HG03175 (cell line): ENCODE measurements around the gene MAMSTR.
"Not testable (repeated sequence)": the region's sequence is repeated elsewhere in the genome, so short reads cannot be mapped to it uniquely, and the experiment has no call there.

Source experiments
- ATAC-seq: cut with Tn5 transposase; IDR thresholded peaks from one replicate; pipeline ENCODE4 v1.9.1; 2021; ENCODE audit warnings: mild to moderate bottlenecking, moderate library complexity; ENCODE audit not compliant: unreplicated experiment

MAMSTR gene, protein sequence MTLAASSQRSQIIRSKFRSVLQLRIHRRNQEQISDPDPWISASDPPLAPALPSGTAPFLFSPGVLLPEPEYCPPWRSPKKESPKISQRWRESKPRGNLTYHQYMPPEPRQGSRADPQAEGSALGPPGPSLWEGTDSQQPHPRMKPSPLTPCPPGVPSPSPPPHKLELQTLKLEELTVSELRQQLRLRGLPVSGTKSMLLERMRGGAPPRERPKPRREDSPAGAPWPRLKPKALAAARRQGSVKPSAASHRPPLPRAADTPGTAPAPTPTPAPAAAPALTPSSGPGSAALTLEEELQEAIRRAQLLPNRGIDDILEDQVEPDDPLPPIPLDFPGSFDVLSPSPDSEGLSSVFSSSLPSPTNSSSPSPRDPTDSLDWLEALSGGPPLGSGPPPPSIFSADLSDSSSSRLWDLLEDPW

DNA sequence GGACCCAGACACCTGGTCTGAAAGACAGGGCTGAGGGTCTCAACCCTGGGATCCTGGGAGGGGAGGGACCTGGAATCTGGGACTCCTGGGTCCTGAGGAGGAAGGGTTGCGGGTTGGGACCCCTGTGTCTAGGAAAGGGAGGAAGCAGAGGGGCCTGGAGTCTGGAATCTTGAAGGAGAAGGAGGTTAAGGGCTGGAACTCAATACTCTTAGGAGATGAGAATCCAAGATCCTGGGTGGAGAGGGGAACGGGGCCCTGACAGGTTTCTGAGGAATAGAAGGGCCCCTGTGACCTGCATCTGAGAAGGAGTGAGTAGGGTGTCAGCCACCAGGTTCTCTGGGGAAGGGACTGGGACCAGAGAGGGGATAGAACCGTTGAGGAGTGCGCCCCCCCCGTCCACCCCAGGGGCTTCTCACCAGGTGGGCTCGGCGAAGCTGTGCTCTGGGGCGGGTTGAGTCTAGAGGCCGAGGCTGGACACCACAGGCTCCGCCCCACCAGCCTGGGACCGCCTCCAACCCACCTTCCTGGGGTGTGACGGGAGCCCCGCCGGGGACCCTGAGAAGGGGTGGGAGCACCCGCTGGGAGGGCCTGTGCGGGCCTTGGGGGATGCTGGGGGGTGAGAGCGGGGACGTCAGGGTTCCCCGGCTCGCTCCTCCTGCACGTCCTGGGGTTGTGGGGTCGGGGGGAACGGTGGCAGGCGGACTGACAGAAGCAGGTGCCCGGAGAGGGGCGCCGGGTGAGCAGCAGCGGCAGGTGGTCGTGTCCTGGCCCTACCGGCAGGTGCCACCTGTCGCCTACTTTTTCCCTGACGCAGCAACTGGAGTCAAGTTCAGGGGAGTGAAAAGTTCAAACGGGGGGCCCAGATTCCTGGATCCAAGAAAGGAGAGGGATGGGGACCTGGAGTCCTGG, at the start of gene MAMSTR:
TSS of gene MAMSTR (minus strand) at position 463 of the 909 bp plus-strand sequence. CDS start 694 bp downstream, outside the sequence.
- ATAC-seq = no peak

DNA sequence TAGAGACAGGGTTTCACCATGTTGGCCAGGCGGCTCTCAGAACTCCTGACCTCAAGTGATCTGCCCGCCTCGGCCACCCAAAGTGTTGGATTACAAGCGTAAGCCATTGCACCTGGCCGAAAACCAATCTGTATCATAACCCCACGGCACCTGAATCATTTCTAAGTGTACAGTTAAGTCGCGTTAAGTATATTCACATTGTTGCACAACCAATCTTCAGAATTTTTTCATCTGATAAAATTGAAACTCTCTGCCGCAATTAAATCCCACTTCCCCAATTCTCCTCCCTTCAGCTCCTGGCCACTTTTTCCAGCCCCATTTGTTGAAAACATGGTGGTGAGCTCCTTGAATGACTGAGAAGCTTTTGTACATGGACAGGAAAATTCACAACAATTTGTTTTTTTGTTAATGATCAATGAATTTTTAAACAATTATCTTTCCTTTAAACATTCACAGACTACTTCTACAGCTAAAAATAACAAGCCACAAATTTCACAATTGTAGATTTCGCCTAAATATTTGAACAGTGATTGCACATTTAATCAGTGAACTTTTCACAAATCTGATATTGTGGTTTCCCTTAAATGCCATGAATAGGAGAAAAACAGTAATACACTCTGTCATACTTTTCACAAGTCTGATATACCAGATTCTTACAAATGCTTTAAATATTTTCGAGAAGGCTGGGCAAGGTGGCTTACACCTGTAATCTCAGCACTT, 49.6 kb upstream of the MAMSTR start:
- no peak for ATAC-seq

DNA sequence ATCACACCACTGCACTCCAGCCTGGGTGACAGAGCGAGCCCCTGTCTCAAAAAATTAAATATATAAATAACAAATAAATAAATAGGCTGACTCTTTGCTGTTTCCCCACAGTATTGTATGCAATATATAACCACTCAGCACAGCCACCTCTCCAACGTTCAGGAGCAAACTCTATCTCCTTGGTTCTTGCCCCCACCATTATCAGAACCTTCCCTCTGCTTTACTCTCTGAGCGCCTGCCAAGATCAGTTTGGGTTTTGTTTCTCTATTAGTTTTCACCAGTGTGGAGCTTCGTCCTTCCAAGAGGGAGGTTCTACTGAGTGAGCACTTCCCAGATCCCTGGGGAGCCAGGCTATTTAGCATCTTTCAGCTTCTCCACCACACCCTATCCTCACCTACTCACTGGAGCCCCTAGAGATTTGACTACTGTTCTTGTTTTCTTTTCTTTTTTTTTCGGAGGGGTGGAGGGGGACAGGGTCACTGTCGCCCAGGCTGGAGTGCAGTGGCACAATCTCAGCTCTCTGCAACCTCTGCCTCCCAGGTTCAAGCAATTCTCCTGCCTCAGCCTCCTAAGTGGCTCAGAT, 48.7 kb upstream of the MAMSTR start:
- not testable (repeated sequence) for ATAC-seq

DNA sequence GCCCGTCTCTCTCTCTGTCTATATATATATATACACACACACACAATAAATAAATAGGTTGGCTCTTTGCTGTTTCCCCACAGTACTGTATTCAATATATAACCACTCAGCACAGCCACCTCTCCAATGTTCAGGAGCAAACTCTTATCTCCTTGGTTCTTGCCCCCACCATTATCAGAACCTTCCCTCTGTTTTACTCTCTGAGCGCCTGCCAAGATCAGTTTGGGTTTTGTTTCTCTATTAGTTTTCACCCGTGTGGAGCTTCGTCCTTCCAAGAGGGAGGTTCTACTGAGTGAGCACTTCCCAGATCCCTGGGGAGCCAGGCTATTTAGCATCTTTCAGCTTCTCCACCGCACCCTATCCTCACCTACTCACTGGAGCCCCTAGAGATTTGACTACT, 46.3 kb upstream of the MAMSTR start:
- not testable (repeated sequence) for ATAC-seq

DNA sequence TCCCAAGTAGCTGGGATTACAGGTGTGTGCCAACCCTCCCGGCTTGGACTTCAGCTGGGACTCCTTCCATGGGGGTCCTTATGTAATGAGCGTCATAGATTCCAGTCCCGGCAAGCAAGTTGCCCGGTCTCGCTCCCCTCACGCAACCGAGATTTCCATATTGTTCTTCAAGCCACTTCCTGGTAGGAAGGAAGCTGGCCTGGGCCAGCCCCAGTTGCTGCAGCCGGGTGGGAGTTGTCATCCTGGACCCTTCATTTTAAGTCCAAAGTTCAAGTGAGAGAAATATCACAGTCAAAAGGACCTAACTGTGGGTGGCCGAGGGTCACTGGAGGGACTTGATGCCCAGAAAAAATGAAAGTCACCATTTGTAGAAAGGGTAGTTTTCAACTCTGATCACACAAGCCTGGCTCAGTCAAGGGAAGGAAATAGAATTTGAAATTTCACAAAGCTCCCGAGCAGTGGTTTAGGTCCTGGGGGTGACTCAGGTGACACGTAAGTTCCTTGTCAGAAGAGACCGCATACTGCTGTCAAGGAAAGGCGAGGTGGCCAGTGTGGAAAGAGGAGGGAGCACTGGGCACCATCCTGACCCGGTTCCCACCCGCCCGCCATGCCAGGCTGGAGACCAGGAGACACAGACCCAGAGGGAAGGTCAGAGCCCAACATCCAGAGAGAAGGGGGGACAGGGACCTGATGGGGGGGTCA, 41.1 kb upstream of the MAMSTR start:
- no peak for ATAC-seq

DNA sequence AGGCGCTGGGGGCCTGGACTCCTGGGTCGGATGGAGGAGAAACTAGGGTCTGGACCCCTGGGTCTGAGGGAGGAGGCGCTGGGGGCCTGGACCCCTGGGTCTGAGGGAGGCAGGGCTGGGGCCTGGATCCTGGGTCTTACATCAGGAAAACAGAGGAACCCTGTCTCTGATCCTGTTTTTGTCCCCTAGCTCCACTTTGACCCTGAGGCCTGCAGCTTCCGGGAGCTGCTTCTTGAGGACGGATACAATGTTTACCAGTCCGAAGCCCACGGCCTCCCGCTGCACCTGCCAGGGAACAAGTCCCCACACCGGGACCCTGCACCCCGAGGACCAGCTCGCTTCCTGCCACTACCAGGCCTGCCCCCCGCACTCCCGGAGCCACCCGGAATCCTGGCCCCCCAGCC, 38.2 kb upstream of the MAMSTR start:
- ATAC-seq = no peak

DNA sequence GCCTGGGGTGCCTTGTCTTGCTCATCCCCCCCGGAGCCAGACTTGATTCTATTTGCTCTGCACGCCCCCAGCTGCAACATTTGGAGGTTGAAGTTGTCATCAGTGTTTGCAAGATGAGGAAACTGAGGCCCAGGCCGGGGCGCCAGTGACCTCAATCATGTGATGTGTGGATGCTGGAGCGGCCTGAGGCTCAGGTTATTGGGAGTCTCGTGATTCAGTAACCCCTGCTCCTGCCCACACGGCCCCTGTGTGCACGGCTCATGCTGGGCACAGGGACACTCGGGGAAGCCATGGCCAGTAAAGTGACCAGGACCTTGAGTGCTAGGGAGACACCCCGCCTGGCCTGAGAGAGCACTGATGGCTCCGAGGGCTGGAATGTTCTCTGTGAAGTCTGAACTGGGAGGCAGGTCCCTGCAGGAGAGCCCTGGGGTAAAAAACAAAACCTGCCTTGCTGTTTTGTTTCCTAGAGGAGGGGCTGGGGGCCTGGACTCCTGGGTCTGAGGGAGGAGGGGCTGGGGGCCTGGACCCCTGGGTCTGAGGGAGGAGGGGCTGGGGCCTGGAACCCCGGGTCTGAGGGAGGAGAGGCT, 37.7 kb upstream of the MAMSTR start:
- no peak for ATAC-seq

DNA sequence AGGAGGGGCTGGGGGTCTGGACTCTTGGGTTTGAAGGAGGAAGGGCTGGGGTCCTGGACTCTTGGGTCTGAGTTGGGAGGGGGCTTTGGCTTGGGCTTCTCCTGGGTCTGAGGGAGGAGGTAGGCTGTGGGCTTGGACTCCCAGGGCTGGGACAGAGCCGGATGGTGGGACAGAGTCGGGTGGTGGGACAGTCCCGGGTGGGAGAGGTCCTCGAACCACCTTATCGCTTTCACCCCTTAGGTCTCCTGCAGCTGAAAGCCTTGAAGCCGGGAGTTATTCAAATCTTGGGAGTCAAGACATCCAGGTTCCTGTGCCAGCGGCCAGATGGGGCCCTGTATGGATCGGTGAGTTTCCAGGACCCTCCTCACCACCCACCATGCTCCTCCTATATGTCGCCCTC, 37.2 kb upstream of the MAMSTR start:
- ATAC-seq = no peak

DNA sequence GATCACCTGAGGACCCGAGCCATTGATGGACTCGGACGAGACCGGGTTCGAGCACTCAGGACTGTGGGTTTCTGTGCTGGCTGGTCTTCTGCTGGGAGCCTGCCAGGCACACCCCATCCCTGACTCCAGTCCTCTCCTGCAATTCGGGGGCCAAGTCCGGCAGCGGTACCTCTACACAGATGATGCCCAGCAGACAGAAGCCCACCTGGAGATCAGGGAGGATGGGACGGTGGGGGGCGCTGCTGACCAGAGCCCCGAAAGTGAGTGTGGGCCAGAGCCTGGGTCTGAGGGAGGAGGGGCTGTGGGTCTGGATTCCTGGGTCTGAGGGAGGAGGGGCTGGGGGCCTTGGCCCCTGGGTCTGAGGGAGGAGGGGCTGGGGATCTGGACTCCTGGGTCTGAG, 36.7 kb upstream of the MAMSTR start:
- no peak for ATAC-seq

DNA sequence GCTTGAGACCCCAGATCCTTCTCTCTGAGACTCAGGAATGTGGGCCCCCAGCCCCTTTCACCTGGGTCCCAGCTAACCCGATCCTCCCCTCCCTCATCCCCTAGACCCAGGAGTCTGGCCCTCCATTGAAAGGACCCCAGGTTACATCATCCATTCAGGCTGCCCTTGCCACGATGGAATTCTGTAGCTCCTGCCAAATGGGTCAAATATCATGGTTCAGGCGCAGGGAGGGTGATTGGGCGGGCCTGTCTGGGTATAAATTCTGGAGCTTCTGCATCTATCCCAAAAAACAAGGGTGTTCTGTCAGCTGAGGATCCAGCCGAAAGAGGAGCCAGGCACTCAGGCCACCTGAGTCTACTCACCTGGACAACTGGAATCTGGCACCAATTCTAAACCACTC, 36.3 kb upstream of the MAMSTR start:
- ATAC-seq = no peak

DNA sequence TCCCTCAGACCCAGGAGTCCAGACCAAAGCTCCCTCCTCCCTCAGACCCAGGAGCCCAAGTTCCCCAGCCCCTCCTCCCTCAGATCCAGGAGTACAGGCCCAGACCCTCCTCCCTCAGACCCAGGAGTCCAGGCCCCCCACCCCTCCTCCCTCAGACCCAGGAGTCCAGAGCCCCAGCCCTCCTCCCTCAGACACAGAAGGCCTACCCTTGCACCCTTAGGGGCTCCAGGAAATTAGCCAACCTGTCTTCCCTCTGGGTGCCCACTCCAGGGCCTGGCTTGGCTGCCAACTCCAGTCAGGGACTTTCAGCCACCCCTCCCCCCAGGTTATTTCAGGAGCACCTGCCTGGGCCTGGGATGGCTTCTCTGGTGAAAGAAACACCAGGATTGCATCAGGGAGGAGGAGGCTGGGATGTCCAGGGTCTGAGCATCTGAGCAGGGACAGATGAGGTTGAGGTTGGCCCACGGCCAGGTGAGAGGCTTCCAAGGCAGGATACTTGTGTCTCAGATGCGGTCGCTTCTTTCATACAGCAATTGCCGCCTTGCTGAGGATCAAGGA, 35.6 kb upstream of the MAMSTR start, which contains the start of gene FGF21:
TSS of gene FGF21 (plus strand) at position 441 of the 558 bp plus-strand sequence. CDS start 713 bp downstream, outside the sequence.
- ATAC-seq = no peak

DNA sequence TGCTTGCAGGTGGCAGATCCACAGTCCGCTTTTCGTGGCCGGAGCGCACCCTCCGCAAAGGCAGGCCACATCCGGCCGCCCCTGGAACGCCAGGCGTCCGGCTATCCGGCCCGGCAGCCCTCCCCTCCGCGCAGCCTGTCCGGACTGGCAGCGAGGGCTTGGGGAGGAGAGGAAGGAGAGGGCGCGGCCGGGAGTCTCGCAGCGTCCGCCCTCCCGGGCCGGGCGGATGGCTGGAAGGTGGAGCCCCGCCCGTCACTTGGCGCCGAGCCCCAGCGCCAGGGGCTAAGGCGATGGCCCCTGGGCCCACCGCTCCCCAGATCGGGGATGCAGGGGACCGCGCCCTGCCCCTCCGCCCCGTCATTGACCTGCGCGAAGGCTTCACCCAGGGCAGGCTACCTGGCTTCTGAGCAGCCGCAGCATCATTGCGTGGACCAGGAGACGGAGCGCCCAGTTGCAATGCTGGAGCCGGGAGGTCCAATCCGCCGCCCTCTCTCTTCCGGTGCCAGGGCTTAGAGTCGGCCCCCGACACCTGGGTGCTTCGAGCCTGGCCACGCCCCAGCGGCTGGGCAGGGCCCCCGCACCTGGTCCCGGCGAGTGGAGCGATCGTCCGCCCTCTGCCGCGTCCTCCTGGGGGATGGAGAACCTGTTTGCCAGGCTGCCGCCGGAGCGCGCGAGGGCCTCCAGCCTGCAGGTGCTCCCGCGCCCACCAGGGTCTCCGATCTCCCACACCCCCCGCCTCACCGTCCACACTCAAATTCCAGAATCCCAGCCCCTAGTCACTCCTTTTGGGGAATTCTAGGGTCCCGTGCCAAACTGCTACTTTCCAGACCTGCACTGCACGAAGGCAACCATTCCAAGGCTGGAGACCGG, 33.2 kb upstream of the MAMSTR start, which contains the start of gene FUT1:
TSS of gene FUT1 (minus strand) at position 146 of the 870 bp plus-strand sequence. CDS start 1,360 bp downstream, outside the sequence.
- no peak for ATAC-seq

DNA sequence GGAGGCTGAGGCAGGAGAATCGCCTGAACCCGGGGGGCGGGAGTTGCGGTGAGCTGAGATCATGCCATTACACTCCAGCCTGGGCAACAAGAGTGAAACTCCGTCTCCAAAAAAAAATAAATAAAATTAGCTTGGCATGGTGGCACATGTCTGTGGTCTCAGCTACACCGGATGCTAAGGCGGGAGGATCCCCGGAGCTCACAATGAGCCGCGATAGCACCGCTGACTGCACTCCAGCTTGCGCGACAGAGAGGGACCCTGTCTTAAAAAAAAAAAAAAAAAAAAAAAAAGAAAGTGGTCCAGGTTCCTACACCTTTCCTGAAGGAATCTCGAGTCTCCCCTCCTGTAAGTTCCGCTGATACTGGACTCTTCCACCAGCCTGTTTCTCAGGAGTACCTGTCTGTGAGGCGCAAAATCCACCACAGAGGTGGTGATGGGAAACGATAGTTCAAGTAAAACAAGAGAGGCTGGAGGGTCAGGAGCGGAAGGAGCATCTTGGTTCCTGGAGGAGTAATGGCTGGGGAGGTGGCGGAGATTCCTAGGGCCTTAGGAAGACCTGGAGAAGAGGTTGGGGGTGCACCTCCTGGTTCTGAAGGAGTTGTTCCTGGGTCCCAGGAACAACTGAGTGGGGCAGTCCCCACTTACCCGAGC, 32.4 kb upstream of the MAMSTR start:
- no peak for ATAC-seq

DNA sequence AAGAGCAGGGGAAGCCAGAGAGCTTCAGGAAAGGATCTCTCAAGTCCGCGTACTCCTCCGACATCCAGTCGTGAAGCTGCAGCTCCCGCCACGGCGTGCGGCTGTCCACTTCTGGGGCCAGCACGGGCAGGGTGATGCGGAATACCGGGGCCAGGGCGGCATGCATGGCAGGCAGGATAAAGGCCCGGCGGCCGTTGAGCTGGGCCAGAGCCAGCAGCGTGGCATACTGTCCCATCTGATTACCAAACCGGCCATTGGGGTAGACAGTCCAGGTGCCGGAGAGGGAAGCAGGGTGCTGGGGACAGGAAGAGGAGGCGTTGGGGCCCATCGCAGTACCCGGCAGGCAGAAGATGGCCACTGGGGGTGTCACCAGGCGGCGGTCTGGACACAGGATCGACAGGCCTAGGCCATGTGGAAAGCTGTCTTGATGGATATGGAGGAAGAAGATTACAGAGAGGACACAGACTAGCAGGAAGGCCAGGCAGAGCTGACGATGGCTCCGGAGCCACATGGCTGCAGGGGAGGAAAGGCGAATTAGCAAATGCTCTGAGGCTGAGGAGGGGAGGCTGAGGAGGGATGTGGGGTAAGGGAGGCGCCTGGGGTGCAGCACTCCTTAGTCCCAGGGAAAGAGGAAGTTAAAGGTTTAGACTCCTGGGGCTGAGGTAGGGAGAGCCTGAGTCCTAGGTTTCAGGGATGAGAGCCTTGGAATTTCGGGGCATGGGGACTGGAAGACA, 31.4 kb upstream of the MAMSTR start:
- no peak for ATAC-seq

DNA sequence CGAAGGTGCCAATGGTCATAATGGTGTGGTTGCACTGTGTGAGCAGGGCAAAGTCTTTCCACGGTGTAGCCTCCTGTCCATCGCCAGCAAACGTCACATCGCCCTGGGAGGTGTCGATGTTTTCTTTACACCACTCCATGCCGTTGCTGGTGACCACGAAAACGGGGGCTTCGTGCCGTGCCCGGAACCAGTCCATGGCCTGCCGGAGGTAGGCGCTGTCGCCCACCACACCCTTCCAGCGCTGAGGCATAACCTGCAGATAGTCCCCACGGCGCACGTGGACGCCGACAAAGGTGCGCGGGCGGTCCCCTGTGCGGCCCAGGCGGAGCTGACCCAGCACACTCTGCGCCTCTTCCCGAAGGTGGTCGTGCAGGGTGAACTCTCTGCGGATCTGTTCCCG, 30.8 kb upstream of the MAMSTR start:
- no peak for ATAC-seq

DNA sequence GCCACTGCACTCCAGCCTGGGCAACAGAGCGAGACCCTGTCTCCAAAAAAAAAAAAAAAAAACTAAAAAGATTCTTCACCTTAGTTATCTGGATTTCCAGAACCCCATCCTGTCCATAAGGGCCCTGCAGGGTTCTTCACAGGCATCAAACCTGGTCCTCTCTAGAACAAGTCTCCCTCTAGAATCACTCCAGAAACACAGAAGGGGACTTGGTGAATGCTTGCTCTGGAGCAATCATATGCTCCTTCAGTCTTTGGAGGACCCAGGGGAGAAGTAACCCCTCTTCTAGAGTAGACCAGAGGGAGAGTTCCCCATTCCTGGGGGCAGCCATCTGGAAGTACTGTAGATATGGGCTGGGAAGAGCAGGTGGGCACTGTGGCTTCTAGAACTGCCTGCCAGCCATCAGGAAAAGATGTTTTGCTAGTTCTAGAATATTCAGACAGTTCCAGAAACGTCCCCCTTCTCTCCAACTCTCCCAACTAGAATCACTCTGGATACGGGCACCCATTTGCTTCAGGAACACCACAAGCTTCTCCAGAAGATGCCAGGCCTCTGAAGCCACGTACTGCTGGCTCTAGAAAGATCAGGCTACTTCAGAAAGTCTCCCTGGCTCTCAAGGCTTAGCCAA, 30.2 kb upstream of the MAMSTR start:
- no peak for ATAC-seq
